Mammary epithelial cell (primary cell): Measurements from ENCODE around the gene CXXC1.

Experiments used
- CTCF ChIP-seq, 2 donors: IDR thresholded peaks in 1 of 2; conservative IDR thresholded peaks in 1 of 2; 2 replicates each; pipeline ENCODE4 v1.5.1; 2011 to 2012; ENCODE audit warnings: inconsistent platforms in 2 of 2, low read length in 2 of 2, mild to moderate bottlenecking in 2 of 2, control low read depth in 1 of 2, low read depth in 1 of 2; ENCODE audit not compliant: insufficient read depth in 1 of 2; ENCODE audit errors: extremely low read depth in 1 of 2
- EZH2 ChIP-seq: IDR thresholded peaks from 2 replicates; pipeline ENCODE4 v1.6.1; 2012; ENCODE audit warnings: low read length, inconsistent platforms, borderline replicate concordance

- TF ChIP-seq EZH2 = no peak
- TF ChIP-seq CTCF (conservative IDR thresholded peaks at IDR 0.05 in 1 of 2, IDR thresholded peaks at IDR 0.05 in 1 of 2; ENCODE audit: extremely low read depth in 1 of 2, insufficient read depth in 1 of 2, low read depth in 1 of 2, low read length in 2 of 2) = no peak
Observed at GRCh38 chr18:50307738-50308470, 20.4 kb upstream of the CXXC1 start.
